ENCODE data around the gene MRTFB.

MRTFB gene

DNA sequence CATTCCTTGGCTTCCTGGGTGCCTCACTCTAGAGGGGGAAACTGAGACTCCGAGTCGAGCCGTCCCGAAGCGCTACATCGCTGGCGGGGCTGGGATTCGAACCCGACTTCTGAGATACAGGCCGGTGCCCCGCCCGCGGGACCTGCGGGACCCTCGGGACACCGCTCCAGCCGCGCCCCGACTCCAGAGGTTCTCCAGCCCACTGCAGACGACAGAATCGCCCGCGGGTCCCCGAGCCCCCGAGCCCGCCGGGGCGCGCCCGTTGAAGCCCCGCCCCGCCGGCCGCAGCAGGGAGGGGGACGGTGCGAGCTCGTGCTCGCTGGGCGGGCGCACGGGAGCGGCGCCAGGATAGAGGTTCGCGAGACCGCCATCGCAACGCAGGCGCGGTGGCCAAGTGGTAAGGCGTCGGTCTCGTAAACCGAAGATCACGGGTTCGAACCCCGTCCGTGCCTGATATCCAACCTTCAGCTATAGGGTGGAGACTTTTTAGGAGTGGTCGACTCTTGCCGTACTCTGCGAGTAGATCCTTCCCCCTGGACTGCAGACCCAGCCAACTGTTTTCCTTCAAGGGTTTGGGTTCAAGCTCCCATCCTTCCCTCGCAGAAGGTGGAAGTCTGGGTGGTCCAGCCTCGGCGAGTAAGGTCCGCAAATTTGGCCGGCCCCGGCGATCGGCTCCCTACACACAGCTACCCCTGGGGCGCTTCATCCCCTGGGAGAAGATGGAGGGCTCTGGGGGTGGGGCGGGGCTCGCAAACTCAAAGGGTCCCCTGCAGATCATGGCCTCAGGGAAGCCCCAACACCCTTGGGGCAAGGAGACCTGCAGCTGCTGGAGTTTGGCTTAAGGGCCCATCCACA lies 214.6 kb downstream of the MRTFB start:
- DNase-seq (ENCODE audit: low read depth) = peak; percentile 91

DNA sequence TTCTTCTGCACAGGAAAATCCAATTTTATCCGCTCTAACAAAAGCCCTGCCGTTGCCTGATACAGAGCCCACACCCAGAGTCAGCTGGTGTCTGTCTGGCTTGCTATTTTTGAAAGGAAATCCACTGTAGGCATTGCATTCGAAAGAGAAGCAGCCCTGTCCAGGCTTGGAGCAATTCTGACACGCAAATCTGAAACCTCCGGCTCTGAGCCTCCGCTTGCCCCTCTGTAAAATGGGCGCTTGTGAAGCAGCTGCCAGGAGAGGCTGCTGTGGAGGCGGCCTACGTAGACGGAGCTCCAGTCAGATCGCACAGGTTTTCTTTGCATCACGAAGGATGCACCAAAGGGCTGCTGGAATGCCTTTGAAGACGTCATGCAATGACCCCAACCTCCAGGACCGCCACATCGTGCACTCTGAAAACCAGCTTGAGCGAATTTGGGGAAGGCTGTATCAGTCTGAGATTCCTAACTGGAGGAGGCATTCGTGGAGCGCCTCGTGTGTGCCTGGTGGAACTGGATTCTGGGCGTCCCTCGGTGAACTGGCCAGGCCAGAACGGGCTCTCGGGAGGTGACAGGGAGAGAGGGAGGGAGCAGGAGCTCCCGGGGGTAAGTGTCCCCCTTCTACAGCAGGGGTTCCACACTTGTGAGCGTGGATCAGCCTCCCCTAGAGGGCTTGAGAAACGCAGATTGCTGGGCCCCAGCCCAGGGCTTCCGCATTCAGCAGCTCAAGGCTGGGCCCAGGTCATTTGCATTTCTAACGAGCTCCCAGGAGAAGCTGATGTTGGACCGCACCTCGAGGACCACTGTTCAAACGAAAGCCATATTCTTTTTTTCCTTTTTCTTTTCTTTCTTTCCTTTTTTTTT lies 215.5 kb downstream of the MRTFB start:
- DNase-seq (ENCODE audit: low read depth) = no peak

DNA sequence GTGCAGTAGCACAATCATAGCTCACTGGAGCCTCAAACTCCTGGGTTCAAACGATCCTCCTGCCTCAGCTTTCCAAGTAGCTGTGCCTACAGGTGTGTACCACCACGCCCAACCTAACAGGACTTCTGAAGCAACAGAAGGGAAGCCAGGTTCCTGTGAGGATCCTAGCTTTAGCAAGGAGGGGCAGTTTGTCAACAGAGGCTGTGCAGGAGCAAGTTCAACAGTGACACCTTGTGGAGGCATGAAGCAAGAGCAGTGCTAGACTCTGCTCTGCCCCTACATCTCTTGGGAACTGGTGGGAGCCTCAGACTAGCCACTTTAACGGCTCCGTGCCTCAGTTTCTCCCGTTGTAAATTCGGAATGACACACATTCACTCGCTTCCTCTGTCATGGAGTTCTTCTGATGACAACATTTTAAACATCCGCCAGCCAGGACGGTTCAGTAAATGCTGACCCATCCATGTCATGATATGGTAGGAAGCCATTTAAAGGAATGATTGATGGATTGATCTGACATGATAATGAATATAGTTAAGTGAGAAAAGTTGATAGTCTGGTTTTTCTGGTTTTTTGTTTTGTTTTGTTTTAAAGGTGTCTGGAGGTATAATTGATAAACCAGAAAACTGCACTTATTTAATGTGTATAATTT lies 218.7 kb downstream of the MRTFB start:
- no peak for DNase-seq (ENCODE audit: low read depth)

DNA sequence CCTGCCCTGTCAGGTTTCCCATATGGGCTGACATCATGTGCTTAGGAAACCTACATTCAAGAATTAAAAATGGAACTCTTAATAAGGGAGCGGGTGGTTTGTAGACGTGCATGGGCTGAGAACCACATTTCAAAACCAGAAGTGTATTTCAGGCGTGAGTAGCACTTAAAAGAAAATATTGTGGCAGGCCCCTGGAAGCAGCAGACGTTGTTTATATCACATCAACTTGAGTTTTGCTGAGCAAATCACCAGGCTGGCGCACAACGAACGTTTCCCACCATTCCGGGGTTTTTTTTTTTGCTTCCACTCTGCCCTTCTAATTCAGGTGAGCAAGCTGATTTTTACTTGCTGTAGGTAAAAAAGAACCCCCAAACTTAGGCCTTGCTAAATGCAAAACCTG lies 220.2 kb downstream of the MRTFB start:
- no peak for DNase-seq (ENCODE audit: low read depth)

DNA sequence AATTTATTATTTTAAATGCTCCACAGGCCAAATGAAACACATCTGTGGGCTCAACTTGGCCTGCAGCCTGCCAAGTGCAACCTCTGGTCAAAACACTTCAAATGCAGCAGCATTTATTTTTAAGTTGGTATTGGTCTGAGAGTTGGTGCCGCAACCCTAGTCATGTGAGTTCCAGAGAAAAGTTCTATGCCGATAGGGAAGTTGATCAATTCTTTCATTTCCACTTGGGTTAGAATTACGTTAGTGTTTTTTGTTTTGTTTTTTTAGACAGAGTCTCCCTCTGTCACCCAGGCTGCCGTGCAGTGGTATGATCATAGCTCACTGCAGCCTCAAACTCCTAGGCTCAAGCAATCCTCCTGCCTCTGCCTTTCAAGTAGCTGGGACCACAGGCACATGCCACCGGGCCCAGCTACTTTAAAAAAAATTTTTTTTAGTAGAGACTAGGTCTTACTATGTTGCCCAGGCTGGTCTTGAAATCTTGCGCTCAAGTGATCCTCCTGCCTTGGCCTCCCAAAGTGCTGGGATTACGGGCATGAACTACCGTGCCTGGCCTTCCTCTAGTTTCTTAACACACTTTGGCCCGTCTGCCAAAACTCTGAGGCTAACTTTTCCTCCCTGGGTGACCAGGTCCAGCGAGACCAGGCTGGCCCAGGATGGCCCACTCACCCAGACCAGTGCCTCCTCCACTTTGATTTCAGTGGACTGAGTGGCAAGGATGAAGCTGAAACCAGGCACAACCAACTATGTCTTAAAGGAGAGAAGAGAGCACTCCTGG lies 221.1 kb downstream of the MRTFB start:
- DNase-seq (ENCODE audit: low read depth) = no peak

DNA sequence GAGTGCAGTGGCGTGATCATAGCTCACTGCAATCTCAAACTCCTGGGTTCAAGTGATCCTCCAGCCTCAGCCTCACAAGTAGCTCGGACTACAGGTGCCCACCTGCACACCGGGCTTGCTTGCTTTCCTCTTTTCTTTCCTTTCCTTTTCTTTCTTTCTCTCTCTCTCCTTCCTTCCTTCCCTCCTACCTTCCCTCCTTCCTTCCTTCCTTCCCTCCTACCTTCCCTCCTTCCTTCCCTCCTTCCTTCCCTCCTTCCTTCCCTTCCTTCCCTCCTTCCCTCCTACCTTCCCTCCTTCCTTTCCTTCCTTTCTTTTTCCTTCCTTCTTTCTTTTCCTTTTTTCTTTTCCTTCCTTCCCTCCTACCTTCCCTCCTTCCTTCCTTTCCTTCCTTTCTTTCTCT lies 225.5 kb downstream of the MRTFB start:
- DNase-seq (ENCODE audit: low read depth) = no peak

DNA sequence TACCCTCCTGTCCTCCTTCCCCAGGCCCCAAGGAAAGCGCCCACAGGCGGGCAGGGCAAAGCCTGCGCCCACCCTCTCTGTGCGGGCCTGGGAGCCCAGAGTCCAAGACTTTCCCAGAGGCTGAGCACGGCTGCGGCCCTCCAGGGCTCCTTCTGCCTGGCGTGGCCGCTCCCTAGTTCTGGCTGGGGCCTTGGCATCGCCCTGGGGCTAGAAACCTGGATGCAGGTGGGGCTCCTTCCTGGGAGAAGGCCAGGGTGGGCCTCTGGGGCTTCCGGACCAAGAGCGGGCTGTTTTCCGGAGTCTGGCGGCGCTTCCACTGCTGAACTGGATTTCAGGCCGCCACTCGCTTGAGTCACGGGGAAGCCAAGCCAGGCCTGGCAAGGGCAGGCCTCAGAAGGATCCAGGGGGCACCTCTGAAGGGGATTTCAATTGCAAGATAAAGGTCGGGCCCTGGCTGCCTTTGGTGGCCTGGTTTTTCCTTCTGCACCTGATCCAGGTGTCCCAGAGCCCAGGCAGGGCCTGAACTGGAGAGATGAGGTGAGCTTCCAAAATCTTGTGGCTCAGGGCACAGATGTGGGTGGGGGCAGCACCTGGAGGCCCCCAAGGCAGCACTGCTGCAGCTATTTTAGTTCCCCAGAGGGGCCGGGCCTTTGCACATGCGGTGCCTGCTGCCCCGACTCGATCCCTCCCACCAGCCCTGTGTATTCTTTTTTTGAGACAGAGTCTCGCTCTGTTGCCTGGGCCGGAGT lies 227.4 kb downstream of the MRTFB start:
- no peak for DNase-seq (ENCODE audit: low read depth)

DNA sequence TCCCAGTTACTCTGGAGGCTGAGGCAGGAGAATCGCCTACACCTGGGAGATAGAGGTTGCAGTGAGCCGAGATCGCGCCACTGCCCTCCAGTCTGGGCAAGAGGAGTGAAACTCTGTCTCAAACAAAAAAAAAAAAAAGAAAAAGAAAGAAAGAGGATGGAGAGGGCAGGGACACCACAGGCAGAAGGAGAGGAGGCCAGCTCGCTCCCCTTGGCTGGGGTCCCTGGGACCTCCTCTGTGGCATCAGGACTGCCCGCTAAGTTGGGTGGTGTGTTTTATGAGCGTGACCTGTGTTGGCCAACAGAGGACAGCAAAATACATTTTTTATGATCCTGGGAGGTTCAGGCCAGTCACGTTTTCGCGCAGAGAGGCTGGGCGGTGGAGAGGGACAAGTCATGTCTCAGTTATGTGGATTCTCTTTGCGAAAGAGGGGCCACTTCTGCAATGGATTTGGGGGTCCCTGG lies 229.6 kb downstream of the MRTFB start:
- DNase-seq (ENCODE audit: low read depth) = no peak

DNA sequence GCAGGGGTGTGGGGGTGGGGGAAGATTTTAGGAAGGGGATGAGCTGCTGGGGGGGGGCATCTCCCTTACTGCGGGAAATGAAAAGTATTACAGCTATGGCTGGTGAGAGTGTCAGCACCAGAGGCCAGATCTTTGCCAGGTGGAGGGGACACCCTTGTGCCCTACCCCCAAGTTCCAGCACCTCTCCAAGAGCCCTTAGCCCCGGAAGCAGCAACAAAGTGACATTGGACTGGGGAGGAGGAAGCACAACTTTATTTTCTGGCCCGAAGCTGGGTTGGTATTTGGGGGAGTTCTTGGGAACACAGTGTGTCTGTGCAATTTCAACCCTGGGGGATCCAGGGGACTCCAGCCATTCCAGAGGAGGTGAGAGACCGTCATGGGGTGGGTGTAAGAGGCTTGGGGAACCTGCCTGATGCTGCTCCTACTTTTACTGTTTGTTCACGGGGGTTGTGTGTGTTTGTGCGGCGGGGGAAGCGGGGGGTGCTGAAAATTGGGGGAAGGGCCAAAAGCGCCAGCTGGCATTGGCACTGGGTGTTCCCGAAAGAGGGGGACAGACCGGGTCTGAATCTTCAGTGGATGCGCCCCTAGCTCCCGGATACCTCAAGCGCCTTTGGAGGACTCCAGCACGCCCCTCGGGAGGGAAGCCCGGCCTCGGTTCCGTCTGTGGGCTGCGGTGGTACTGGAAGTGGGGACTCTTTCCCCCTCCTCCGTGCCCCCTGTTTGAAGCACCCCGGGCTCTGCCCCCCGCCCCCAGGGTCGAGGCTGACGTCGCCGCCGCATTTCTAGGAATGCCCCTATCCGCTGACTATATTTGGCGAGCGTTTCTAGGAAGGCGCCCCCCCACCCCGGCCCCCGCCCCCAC lies 230.3 kb downstream of the MRTFB start:
- DNase-seq (ENCODE audit: low read depth) = peak; percentile 59

DNA sequence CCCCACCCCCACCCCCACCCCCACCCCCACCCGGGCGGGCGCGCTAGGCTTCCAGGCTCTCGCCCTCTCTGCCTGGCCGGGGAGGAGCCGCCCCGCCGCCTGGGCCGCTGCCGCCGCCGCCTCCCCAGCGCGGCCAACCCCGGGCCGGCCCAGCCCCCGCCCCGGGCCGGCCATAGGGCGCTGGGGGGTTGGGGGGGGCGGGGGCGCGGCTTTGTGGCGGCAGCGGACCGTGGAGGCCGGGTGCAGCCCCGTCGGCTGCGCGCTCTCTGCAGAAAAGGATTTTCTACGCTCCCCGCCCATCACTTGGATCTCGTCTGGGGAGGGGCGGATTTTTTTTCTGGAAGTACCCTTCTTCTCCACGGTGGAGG lies 230.9 kb downstream of the MRTFB start:
- DNase-seq (ENCODE audit: low read depth) = no peak

DNA sequence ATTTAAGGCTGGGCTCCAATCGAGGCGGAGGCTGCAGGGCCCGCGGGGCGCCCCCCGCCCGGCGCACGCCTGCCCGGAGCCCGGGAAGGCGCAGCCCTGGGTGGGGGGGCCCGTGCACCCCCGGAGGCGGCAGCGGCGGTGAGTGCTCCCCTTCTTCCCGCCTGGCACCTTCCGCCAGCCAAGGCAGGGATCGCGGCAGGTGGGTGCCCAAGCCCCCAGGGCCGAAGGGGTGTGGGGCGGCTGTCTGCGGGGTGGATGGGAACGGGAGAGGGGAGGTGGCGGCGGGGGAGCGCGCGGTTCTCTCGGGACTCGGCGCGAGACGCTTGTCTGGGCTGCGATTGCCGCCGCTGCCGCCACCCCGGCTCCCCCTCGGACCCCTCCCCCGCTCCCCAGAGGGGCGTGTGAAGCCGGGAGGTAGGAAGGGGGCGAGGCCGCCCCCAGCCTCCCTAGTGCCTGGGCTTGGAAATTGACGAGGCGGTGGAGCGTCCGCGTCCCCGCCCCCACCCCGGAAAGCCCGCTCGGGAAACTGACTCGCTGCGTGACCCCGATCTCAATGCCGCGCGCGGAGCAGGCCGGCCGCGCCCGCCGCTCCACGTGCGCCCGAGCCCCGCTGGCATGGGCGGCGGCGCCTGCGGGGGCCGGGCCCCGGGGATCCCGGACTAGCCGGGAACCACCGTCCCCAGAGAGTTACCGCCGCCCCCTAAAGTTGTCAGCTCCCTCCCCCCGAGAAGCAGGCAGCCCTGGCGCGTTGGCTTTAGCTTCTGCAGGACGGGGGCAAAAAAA lies 231.5 kb downstream of the MRTFB start:
- DNase-seq (ENCODE audit: low read depth) = no peak

DNA sequence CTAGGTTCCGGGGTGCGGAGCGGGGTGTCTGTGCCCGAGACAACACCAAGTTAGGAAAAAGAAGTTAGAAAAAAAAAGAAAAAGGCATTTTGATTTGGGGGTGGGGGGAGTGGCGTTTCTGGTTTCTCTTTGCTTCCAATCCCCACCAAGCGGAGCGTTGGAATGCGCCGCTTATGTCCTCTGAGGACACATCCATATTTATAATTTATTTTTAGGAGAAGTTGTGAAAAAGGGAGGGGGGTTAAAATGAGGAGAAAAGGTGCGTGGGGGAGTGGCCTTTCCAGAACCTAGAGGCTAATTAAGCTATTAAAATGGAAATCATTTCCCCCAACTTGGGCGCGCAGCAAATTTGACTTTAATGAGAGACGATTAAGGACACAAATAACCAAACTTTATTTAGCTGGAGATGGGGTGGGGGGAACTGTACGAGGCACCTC lies 232.1 kb downstream of the MRTFB start:
- DNase-seq (ENCODE audit: low read depth) = no peak

DNA sequence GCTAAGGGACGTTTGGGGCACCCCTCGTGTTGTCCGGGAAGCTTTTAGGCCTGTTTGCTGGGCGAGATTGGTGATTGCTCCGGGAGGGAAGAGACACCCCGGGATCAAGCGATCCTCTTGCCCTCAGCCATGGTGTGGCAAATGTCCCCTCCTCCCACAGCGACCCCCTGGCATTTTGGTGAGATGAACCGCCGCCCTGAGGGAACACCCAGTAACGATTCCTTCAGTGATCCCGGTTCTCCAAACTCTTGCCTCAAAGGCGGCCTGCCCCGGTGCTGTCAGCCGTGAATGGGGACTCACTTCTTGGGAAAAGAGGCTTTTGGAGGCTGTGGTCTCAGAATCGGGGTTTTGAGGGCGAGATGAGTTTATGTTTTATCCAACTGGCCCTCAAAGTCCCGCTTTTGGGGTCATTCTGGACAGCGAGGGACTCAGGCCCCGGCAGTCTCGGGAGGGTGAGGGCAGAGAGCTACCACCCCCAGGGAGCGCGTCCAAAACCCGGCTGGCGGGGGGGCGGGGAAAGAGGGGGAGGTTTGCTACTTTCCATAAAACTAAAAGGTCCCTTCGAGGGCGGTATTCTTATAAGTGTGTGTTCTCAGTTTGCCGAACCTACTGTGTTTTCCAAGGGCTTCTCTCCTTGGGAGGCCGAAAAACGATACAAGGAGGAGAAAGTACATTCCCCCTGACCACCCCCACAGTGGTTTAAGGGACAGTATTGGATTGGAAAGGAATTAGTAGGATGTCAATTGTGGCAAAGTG lies 232.7 kb downstream of the MRTFB start:
- DNase-seq (ENCODE audit: low read depth) = no peak

DNA sequence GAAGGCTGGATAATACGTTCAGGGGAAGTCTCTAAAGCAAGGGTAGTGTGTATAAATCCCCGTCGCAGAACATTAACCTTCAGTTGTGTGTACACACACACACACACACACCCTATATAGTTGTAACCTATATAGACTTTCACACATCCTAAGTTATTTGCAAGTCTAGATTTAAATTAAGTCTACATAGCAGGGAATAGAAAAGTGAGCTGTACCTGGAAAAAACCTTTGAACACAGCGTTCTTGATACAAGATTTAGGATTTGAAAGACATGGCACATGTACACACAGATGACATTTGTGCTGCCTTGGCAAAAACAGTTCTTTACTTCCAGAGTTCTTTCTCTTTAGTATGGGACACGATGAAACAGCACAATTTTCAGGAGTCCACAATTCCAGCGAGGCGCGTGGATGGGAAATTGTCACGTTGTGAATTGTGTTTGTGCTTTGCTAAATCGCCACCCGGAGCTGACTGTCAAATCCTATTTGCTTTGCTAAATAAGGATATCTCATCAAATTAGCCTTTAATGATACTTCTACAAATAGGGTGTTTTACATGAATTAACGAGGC lies 233.9 kb downstream of the MRTFB start:
- no peak for DNase-seq (ENCODE audit: low read depth)

DNA sequence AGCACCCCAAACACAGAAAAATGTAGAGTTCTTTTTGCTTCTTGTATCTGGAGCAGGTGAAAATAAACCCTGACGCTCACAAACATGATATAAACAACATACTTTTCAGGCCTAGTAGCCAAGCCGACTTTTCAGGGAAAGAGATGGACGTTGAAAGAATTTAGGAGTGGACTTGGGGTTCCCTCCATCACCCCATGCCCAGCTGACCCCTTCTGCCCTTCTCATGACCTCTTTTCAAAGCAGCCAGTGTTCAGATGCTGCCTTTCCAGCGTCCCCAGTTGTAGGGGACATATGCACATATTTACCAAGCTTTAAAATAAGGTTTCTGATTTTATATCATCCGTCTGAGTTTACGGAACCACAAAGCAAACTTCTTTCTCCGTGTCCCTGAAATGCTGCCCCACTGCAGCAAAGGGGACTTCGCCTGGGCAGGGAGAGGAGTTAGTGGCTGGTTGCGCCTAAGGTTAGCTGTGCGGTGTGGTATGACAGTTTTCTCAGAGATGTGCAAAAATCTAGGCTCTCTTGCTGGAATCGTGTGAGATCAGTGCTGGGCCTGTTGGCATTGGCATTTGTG lies 235.5 kb downstream of the MRTFB start:
- no peak for DNase-seq (ENCODE audit: low read depth)

DNA sequence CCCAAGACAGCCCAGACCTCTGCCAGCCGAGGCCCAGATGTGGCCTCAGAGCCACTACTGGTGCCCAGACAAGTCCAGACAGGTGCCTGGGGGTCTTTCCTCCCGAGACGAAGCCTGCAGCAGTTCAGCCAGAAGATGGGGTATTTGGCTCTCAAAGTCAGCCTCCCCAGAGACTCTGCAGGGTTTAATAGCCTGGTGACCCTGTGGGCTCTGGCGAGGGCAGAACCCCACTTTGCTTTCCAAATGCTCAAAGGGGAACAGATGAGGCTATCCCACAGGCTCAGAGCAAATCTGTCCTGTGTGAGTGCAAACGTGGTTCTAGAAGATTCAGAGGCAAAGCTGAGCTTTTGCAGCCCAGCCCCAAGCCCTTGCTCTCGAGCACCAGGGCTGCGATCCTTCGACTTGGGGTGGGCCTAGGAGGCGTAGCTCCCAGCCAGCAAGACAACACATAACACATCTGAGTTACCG lies 236.0 kb downstream of the MRTFB start:
- no peak for DNase-seq (ENCODE audit: low read depth)

DNA sequence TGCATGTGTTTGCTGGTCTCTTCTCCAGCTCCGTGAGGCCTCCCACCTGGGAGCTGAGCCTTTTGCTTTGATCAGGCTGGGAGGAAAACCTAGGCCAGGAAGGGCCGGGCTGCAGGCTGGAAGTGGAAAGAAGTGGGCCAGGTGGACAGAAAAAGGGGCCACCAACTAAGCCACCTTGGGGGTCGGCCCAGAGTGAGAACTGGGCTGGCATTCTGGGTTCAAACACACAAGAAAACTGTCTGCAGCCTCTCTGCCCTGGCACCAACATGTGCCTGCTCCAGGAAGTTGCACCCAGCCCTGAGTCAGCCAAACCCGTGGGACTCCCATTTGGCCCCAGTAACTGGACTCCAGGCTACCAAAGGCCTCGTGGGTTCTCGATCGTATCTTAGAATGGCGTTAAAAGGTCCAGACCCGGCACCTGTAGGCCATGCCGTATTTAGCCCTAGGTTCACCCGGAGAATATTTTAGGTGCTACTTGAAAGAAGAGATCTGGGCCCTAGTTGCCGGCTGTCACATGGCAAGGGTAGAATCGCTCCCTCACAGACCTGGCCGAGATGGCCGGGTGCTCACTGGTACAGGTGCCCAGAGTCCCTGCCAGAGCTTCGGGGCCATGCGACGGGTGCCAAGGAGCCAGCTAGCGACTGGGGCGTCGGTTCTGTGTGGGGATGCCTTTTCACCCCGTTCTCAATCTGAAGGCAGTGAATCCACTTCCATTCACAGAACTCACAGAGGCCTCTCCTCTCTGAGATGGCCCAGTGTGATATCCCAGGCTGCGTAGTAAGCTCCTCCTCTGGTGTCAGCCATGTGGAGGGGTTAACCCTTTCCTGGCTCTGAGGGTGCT lies 236.6 kb downstream of the MRTFB start:
- no peak for DNase-seq (ENCODE audit: low read depth)
